T-cell (primary cell): ENCODE measurements around the gene OPTN. TPM values are rescaled to one million over a fixed set of nuclear protein-coding genes. Genes with fewer than 3 reads are reported as not detected.

Source experiments
- ATAC-seq, 4 experiments: fragments of 200-7000 bp in 3 of 4; fragments of 150-1000 bp in 1 of 4; cut with Tn5 transposase; replicated peaks in 1 of 4; 1 replicate in 3 of 4; 2 replicates in 1 of 4; pipeline ENCODE4 v1.10.0; 2021; ENCODE audit warnings: moderate library complexity in 3 of 4, mild to moderate bottlenecking in 2 of 4, moderate number of reproducible peaks in 1 of 4
- CTCF ChIA-PET, 2 donors: fragments of 300-600 bp; sonication (Branson Sonifier 250); formaldehyde crosslinking; loops; one replicate each; lab custom pipeline; 2022; ENCODE audit warnings: antibody characterized with exemption in 2 of 2; lab: Charles Lee
- POLR2A ChIA-PET, 2 donors: fragments of 300-600 bp; sonication (Branson Sonifier 250); formaldehyde crosslinking; loops; one replicate each; lab custom pipeline; 2022; ENCODE audit warnings: antibody characterized with exemption in 2 of 2; lab: Charles Lee
- DNase-seq, 35 experiments: peaks; one replicate each; pipeline versions ENCODE4 v3.0.0 to v3.0.0-alpha.2; 2013 to 2023
- H3K27ac ChIP-seq: one replicate; pipeline ENCODE4 v1.5.1; 2013; ENCODE audit warnings: low read length
- H3K27me3 ChIP-seq, 2 experiments: replicated peaks in 1 of 2; 1 replicate in 1 of 2; 2 replicates in 1 of 2; pipeline versions ENCODE4 v1.6.1 to v1.7.0; 2013; ENCODE audit warnings: low read length in 1 of 2, mixed read lengths in 1 of 2; ENCODE audit not compliant: control insufficient read depth in 2 of 2, insufficient read depth in 2 of 2; ENCODE audit errors: extremely low read depth in 1 of 2
- H3K36me3 ChIP-seq, 2 donors: 1 replicate in 1 of 2; 2 replicates in 1 of 2; pipeline versions ENCODE4 v1.6.1 to v1.7.0; 2013; ENCODE audit warnings: low read length in 1 of 2; ENCODE audit not compliant: control insufficient read depth in 2 of 2, insufficient read depth in 1 of 2; ENCODE audit errors: extremely low read depth in 1 of 2
- H3K4me1 ChIP-seq, 2 experiments: 1 replicate in 1 of 2; 2 replicates in 1 of 2; pipeline versions ENCODE4 v1.6.1 to v1.7.0; 2013; ENCODE audit warnings: low read length in 2 of 2, mixed read lengths in 1 of 2; ENCODE audit not compliant: insufficient read depth in 2 of 2, control insufficient read depth in 1 of 2; ENCODE audit errors: extremely low read depth in 1 of 2
- H3K4me3 ChIP-seq, 2 donors: 1 replicate in 1 of 2; 2 replicates in 1 of 2; pipeline versions ENCODE4 v1.5.1 to v1.7.0; 2013; ENCODE audit warnings: mild to moderate bottlenecking in 2 of 2, low read length in 1 of 2, moderate library complexity in 1 of 2; ENCODE audit not compliant: control insufficient read depth in 1 of 2; ENCODE audit errors: extremely low read depth in 1 of 2
- H3K9me3 ChIP-seq: 2 replicates; pipeline ENCODE4 v1.7.0; 2013
- H3K27ac Mint-ChIP-seq, 2 donors: one replicate each; pipeline ENCODE4 v1.8.0; 2020 to 2021; ENCODE audit warnings: mild to moderate bottlenecking in 2 of 2, mixed read lengths in 2 of 2
- H3K27me3 Mint-ChIP-seq, 2 donors: one replicate each; pipeline ENCODE4 v1.8.0; 2021 to 2022; ENCODE audit warnings: mixed read lengths in 2 of 2
- H3K36me3 Mint-ChIP-seq: one replicate; pipeline ENCODE4 v1.8.0; 2021; ENCODE audit warnings: mixed read lengths
- H3K4me1 Mint-ChIP-seq, 3 donors: one replicate each; pipeline ENCODE4 v1.8.0; 2020 to 2022; ENCODE audit warnings: mixed read lengths in 3 of 3, mild to moderate bottlenecking in 1 of 3
- H3K4me3 Mint-ChIP-seq, 3 donors: one replicate each; pipeline ENCODE4 v1.8.0; 2020 to 2022; ENCODE audit warnings: mild to moderate bottlenecking in 3 of 3, mixed read lengths in 3 of 3, moderate library complexity in 3 of 3
- H3K9me3 Mint-ChIP-seq, 3 donors: one replicate each; pipeline ENCODE4 v1.8.0; 2020 to 2022; ENCODE audit warnings: mixed read lengths in 3 of 3
- WGBS: methylation state at CpG from one replicate; pipeline ENCODE4 v1.1.5; 2013; ENCODE audit warnings: missing lambda C conversion rate; ENCODE audit not compliant: insufficient coverage; 5-methylcytosine and 5-hydroxymethylcytosine counted together
- total RNA-seq, 35 experiments: library from RNA in 6 of 35; stranded (reverse) in 6 of 35; fragments of 120-200 nt in 1 of 35; gene quantifications; one replicate each; pipeline versions ENCODE4 v1.2.1 to v1.2.4 and lab custom pipeline; 2013 to 2026

OPTN gene
- total RNA-seq, 5 donors from 2014 or later (not counting 1 experiment from before 2014, with no cell fraction given) = 87.7 to 115 (median 94.9) TPM

GRCh38 chr10:13136651-13137050, 36.7 kb downstream of the OPTN start:
- POLR2A ChIA-PET = no interaction called here
- Mint-ChIP-seq H3K27ac (no peak overlapping the region), H3K27me3 (no peaks in the 10 kb centered on the region), H3K4me3 (no peak overlapping the region), H3K4me1 (no peaks in the 10 kb centered on the region), H3K36me3 (peaks cover 79% of the 10 kb centered on the region), H3K9me3 (no peaks in the 10 kb centered on the region)
- 90% methylated on average over 5 of the region's 8 CpGs for WGBS
- no peaks in the 10 kb centered on the region for H3K27me3 ChIP-seq
- DNase-seq (no peak), ATAC-seq (no peak)
- no peak overlapping the region for H3K27ac ChIP-seq
- H3K9me3 ChIP-seq = no peaks in the 10 kb centered on the region
- H3K4me1 ChIP-seq = no peaks in the 10 kb centered on the region
- H3K4me3 ChIP-seq = no peak overlapping the region
- peaks cover 10 to 87% of the 10 kb centered on the region in 2 donors for H3K36me3 ChIP-seq
- CTCF ChIA-PET = no interaction called here

DNA sequence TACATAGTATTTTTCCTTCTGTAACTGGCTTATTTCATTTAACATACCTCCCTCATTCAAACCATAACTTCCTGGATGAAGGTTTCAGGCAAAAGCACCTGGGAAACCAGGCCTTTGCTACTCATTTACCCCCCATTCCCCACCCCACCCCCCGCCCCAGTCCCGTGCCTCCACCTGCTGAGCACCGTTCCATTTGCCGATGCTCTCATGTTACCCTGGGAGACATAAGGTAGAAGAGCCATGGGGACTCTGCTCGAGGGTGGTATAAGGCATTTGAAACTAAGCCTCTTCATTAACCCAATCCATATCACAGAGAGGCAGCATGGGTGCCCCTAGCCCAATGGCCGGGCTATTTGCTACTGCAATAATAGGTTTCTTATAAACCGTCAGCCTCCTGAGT, 39.2 kb downstream of the OPTN start:
- no peaks in the 10 kb centered on the region for H3K9me3 ChIP-seq
- no peak for DNase-seq
- POLR2A ChIA-PET = no interaction called here
- Mint-ChIP-seq H3K27me3 (no peaks in the 10 kb centered on the region), H3K36me3 (peaks cover 74% of the 10 kb centered on the region), H3K27ac (no peak overlapping the region), H3K4me1 (no peaks in the 10 kb centered on the region), H3K4me3 (no peak overlapping the region), H3K9me3 (peaks cover 0 to 2% (median 0%) of the 10 kb centered on the region in 3 donors)
- no peaks in the 10 kb centered on the region for H3K4me1 ChIP-seq
- H3K36me3 ChIP-seq = peaks cover 8 to 78% of the 10 kb centered on the region in 2 donors
- ATAC-seq = no peak
- H3K27me3 ChIP-seq = no peaks in the 10 kb centered on the region
- H3K27ac ChIP-seq = no peak overlapping the region
- 100% methylated on average over 1 of the region's 7 CpGs for WGBS
- no peak overlapping the region for H3K4me3 ChIP-seq
- CTCF ChIA-PET = interaction anchor here in 1 of 2 donors (0.6 kb wide), 1 partner anchor 22 kb away, joined by 5 read pairs; no protein-coding TSS in a partner anchor

DNA sequence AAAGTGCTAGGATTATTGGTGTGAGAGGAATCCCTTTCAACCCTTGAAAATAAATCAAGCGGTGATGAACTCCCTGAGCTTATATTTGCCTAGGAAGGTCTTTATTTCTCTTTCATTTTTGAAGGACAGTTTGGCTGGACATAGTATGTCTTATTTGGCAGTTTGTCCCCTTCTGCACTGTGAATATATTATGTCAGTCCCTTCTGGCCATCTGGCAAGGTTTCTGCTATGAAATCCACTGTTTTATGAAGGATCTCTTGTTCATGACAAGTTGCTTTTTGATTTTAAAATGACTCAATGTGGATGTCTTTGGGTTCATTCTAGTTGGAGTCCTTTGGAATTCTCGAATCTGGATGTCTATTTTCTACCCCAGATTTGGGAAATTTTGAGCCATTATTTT, 39.7 kb downstream of the OPTN start:
- ChIA-PET POLR2A (no interaction called here), CTCF (no interaction called here)
- Histone ChIP-seq H3K4me3 (no peak overlapping the region), H3K27me3 (no peaks in the 10 kb centered on the region), H3K9me3 (peaks cover 2% of the 10 kb centered on the region), H3K4me1 (no peaks in the 10 kb centered on the region), H3K27ac (no peak overlapping the region), H3K36me3 (peaks cover 8 to 73% of the 10 kb centered on the region in 2 donors)
- DNase-seq (no peak), ATAC-seq (no peak)
- Mint-ChIP-seq H3K9me3 (peaks cover 0 to 7% (median 5%) of the 10 kb centered on the region in 3 donors), H3K4me3 (no peak overlapping the region), H3K27ac (no peak overlapping the region), H3K27me3 (no peaks in the 10 kb centered on the region), H3K36me3 (peaks cover 75% of the 10 kb centered on the region), H3K4me1 (no peaks in the 10 kb centered on the region)
- WGBS = 100% methylated on average over 1 of the region's 2 CpGs

GRCh38 chr10:13140627-13141190, 40.7 kb downstream of the OPTN start:
- no peak overlapping the region for H3K27ac Mint-ChIP-seq
- POLR2A ChIA-PET = no interaction called here

DNA sequence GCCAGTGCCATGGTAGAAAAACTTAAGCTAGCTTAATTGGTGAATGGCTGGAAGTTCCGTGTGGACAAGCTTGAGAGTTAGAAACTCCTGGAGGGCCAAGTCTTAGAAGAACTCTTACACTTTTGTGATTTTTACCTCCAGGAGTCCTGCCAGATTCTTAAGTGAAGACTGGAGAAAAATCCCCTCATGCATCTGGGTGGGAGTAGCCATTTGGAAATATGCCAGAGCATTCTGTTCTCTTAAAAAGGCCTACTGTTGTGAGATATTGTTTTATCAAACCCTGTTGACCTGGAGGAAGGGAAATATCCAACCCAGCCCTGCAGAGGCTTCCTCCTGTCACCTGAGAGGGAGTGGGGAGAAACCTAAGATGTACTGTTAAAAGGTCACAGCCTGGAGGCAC, 43.8 kb downstream of the OPTN start:
- no peak overlapping the region for H3K4me3 ChIP-seq
- ATAC-seq = no peak
- Mint-ChIP-seq H3K36me3 (peaks cover 46% of the 10 kb centered on the region), H3K27me3 (no peaks in the 10 kb centered on the region), H3K4me1 (no peaks in the 10 kb centered on the region), H3K9me3 (peaks cover 12 to 32% (median 15%) of the 10 kb centered on the region in 3 donors), H3K27ac (no peak overlapping the region), H3K4me3 (no peak overlapping the region)
- no peak for DNase-seq
- no CpG with 5 or more reads among the region's 1 CpG for WGBS
- H3K27me3 ChIP-seq = no peaks in the 10 kb centered on the region
- POLR2A ChIA-PET = interaction anchor here in 1 of 2 donors (0.6 kb wide), 1 partner anchor 33 kb away, joined by 4 read pairs; no protein-coding TSS in a partner anchor
- no peak overlapping the region for H3K27ac ChIP-seq
- peaks cover 2% of the 10 kb centered on the region for H3K9me3 ChIP-seq
- CTCF ChIA-PET = interaction anchor here in 1 of 2 donors (0.6 kb wide), 1 partner anchor 10 kb away, joined by 12 read pairs; no protein-coding TSS in a partner anchor
- peaks cover 3 to 37% of the 10 kb centered on the region in 2 donors for H3K36me3 ChIP-seq
- H3K4me1 ChIP-seq = no peaks in the 10 kb centered on the region

More at GRCh38 chr10:13140627-13141190, 40.7 kb downstream of the OPTN start:
- Histone ChIP-seq H3K27ac (no peak overlapping the region), H3K27me3 (no peaks in the 10 kb centered on the region), H3K4me3 (no peak overlapping the region), H3K36me3 (peaks cover 8 to 62% of the 10 kb centered on the region in 2 donors), H3K9me3 (peaks cover 2% of the 10 kb centered on the region), H3K4me1 (no peaks in the 10 kb centered on the region)
- CTCF ChIA-PET = no interaction called here
- WGBS = 96% methylated on average over 4 of the region's 4 CpGs
- peaks cover 71% of the 10 kb centered on the region for H3K36me3 Mint-ChIP-seq
- H3K27me3 Mint-ChIP-seq = no peaks in the 10 kb centered on the region
- no peak overlapping the region for H3K4me3 Mint-ChIP-seq
- no peaks in the 10 kb centered on the region for H3K4me1 Mint-ChIP-seq
- ATAC-seq (no peak), DNase-seq (no peak)
- peaks cover 3 to 14% (median 12%) of the 10 kb centered on the region in 3 donors for H3K9me3 Mint-ChIP-seq

GRCh38 chr10:13144814-13145213, 44.9 kb downstream of the OPTN start:
- 67% methylated on average over 2 of the region's 3 CpGs for WGBS
- POLR2A ChIA-PET = no interaction called here
- Histone ChIP-seq H3K4me3 (no peak overlapping the region), H3K27me3 (no peaks in the 10 kb centered on the region), H3K36me3 (peaks cover 3 to 34% of the 10 kb centered on the region in 2 donors), H3K9me3 (peaks cover 2% of the 10 kb centered on the region), H3K27ac (no peak overlapping the region), H3K4me1 (no peaks in the 10 kb centered on the region)
- no peak for DNase-seq
- H3K36me3 Mint-ChIP-seq = peaks cover 40% of the 10 kb centered on the region
- H3K9me3 Mint-ChIP-seq = peaks cover 12 to 39% (median 15%) of the 10 kb centered on the region in 3 donors
- ATAC-seq = no peak
- CTCF ChIA-PET = no interaction called here
- H3K4me3 Mint-ChIP-seq = no peak overlapping the region
- H3K27me3 Mint-ChIP-seq = no peaks in the 10 kb centered on the region
- H3K27ac Mint-ChIP-seq = no peak overlapping the region
- no peaks in the 10 kb centered on the region for H3K4me1 Mint-ChIP-seq
